NT2/D1 (cell line): ENCODE results near the gene OR6B2.

Source experiments
- SUZ12 ChIP-seq: IDR thresholded peaks from 2 replicates; pipeline ENCODE4 v1.6.1; 2011; ENCODE audit not compliant: insufficient read length, insufficient read depth; ENCODE audit errors: extremely low read depth
- YY1 ChIP-seq: IDR thresholded peaks from 2 replicates; pipeline ENCODE4 v1.6.1; 2011; ENCODE audit not compliant: insufficient read length, insufficient read depth
- ZNF274 ChIP-seq: IDR thresholded peaks from 2 replicates; pipeline ENCODE4 v1.6.1; 2011; ENCODE audit warnings: mild to moderate bottlenecking, low read depth, low read length

DNA sequence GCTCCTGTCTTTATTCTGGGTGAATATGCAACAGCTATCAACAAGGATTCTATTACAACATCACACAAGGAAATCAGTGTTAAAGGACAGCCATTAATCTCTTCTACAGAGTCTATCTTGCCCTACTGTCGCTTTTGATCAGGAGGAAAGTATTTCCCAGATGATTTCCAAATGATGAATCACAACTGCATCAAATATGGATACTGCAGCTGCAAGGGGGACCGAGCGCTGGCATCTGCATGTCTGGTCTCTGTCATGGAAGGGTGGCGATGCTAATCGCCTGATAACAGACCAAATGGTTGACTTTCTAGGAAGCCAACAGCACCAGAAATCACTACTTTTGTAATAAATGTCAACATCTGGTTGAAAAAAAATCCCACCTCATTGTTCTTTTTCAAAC, 44.3 kb upstream of the OR6B2 start:
- TF ChIP-seq ZNF274 (no peak), SUZ12 (no peak), YY1 (no peak)
